ENCODE results near the gene ACTL10.
"Not testable (repeated sequence)": the region's sequence is repeated elsewhere in the genome, so short reads cannot be mapped to it uniquely, and the experiment has no call there.

Gene ACTL10

GRCh38 chr20:33700696-33701441, 34.1 kb downstream of the ACTL10 start:
- DNase-seq: not testable (repeated sequence)

- DNase-seq: no peak
Measured at GRCh38 chr20:33701629-33702450, 35.1 kb downstream of the ACTL10 start.

DNA sequence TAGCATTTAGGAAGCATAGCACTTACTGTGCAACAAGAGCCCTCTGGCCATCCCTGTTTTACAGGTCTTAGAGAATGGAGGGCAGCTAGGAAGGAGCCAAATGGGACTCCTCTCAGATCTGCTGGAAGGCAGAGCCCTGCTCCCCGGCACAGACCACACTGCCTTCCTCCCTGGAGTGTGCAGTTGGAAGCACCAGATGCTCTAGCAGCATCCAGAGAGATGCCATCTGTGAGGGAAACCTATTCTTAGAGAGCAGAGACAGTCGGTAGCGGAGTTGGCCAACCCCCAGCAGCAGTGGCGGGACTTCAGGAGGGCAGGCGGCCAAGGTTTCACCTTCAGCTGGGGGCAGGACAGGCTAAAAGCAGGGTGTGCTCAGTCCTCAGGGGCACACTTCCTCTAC, 36.1 kb downstream of the ACTL10 start:
- DNase-seq: no peak

GRCh38 chr20:33703498-33704137, 36.9 kb downstream of the ACTL10 start:
- DNase-seq: no peak

GRCh38 chr20:33704197-33704924, 37.6 kb downstream of the ACTL10 start:
- DNase-seq: no peak

- no peak for DNase-seq
Measured at GRCh38 chr20:33707668-33708067, 40.9 kb downstream of the ACTL10 start.

GRCh38 chr20:33709398-33709797, 42.7 kb downstream of the ACTL10 start:
- DNase-seq: no peak

- no peak for DNase-seq
Measured at GRCh38 chr20:33709905-33710541, 43.3 kb downstream of the ACTL10 start.

DNA sequence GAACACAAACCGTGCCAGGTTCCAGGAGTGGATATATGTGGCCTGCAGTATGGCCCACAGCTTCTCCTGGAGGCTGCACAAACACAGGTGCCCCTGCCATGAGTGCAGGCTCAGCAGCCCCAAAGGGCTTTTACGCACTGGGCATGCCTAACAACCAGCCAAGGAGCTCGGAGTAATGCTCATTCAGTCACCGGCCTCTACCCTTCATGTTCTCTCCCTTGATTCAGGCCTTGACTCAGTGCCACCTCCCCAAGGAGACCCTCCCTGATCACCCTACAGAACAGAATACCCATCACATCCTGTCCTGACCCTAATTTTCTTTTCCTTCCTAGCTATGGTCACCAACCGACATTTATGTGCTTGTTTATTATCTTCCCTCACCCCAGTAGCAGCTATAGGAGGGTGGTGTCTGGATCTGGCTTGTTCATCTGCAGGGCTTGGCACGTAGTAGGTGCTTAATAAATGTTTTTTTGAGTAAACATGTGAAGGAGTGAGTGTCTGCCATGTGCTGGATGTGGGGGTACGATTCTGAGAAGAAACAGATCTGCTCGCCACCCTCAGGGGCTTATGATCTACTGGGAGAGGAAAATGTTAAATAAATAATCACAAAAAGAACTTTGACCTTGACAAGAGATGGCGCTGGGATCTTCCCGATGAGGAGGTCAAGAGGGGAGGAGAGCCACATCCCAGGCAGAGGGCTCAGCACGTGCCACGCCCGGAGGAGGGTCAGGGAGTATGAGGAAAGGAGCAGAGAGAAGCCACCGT, 44.1 kb downstream of the ACTL10 start:
- DNase-seq: no peak

- no peak for DNase-seq
Measured at GRCh38 chr20:33711446-33711738, 44.6 kb downstream of the ACTL10 start.

DNA sequence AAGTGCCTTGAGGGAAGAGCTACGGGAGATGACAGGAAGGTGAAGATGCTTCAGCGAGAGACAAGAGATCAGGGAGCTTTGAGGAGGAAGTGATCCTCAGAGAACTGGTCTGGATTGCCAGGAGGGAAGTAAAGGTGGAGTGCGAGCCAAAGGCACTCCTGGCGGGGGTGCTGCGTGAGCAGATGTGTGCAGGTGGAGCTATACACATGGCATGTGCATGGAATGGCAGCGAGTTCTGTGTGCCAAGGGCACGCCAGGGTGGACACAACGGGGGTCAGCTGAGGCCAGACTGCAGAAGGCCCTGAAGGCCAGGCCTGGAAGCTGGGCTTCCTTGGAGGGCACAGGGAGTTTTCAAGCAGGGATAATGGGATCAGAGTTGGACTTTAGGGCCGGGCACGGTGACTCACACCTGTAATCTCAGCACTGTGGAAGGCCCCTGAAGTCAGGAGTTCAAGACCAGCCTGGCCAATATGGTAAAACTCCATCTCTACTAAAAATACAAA, 47.2 kb downstream of the ACTL10 start:
- DNase-seq: no peak

GRCh38 chr20:33716498-33716897, 49.8 kb downstream of the ACTL10 start:
- DNase-seq: no peak
